ENCODE results near the gene NR5A2.

- TF ChIP-seq, protein P1, sequence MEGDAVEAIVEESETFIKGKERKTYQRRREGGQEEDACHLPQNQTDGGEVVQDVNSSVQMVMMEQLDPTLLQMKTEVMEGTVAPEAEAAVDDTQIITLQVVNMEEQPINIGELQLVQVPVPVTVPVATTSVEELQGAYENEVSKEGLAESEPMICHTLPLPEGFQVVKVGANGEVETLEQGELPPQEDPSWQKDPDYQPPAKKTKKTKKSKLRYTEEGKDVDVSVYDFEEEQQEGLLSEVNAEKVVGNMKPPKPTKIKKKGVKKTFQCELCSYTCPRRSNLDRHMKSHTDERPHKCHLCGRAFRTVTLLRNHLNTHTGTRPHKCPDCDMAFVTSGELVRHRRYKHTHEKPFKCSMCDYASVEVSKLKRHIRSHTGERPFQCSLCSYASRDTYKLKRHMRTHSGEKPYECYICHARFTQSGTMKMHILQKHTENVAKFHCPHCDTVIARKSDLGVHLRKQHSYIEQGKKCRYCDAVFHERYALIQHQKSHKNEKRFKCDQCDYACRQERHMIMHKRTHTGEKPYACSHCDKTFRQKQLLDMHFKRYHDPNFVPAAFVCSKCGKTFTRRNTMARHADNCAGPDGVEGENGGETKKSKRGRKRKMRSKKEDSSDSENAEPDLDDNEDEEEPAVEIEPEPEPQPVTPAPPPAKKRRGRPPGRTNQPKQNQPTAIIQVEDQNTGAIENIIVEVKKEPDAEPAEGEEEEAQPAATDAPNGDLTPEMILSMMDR (IDR thresholded peaks at IDR 0.05; ENCODE audit: low read depth, low read length): no peak
- no peak for TF ChIP-seq MAX (IDR thresholded peaks at IDR 0.05; ENCODE audit: low read depth, low read length)
Observed at GRCh38 chr1:200221614-200222282, 194.2 kb downstream of the NR5A2 start.

Data from NB4 (cell line).